HG03460 (cell line): ENCODE results near the gene PLXND1.
"Not testable (repeated sequence)": the region's sequence is repeated elsewhere in the genome, so short reads cannot be mapped to it uniquely, and the experiment has no call there.

Experiments used
- ATAC-seq: cut with Tn5 transposase; IDR thresholded peaks from one replicate; pipeline ENCODE4 v1.9.1; 2021; ENCODE audit not compliant: unreplicated experiment

Gene PLXND1

DNA sequence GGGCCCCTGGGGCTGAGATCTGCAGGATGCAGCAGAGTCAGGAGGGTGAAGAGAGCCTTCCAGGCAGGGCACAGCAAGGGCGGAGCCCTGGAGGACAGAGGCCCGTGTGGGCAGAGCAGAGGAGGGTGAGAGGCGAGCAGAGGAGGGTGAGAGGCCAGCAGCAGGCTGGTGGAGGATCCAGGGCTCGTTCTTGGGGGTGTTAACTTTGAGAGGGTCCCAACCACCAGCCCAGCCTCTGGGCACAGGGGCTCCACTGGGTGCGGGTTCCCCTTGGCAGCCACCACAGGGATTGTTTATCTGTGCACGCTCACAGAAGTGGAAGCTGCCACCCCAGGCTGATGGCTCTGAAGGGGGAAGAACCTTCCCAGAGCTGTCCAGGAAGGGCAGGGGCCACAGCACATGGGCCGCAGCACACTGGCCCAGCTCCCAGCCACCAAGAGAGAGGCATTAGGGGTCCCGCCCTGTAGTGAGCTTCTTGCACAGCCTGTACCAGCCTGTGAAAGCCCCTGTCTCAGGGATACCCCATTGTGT, 9.3 kb upstream of the PLXND1 start:
- no peak for ATAC-seq

DNA sequence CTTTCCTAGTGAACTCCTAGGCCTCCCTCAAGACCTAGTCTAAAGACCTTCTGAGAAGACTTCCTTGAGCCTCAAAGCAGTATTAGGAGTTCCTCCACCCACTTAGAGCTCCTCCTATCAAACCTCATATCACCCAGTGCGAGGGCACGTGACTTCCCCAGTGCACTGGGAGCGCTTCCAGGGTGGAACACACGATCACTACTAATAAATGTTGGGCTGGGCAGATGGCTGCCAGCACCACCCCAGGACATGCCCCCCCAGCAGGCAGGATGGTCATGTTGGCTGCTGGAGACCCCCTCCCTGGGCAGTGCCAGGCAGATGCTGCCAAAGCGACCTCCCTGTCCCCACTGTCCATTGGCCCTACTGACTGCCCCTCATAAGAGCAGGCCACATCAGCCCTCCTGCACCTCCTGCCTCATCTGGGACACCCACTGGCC, 8.5 kb upstream of the PLXND1 start:
- no peak for ATAC-seq

DNA sequence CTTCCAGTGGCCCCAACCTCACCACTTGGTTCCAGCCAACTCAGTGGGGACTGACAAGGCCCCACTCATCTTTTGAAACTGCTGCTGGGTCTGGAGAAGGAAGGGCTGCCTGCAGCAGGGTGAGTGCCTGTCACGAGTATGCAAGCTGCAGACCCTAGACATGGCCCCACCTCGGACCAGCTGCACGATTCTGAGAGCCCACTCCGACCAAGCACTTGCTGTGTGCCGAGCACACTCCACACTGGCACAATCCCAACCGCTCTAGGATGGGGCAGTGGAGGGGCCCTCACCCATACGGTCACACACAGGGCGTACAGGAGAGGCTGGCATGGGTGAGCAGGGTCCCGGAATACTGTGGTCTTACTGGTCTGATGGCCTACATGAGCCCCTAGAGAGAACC, 8.0 kb upstream of the PLXND1 start:
- no peak for ATAC-seq

DNA sequence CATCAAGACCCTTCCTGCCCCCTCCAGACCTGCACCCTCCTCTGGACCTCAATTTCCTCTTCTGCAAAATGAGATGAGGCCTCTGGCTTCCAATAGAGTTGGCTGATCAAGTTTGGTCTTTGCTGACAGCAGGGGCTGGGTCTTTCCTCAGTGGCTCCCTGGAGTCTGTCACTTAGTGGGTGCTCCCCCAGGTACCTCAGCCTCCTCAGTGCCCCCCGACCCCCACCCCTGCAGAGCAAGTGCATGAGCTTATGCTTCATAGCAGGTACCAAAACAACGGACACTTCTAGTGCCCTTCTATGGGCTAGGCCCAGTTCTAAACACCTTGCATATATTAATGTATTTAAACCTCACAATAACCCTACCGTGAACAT, 6.9 kb upstream of the PLXND1 start:
- ATAC-seq = no peak

DNA sequence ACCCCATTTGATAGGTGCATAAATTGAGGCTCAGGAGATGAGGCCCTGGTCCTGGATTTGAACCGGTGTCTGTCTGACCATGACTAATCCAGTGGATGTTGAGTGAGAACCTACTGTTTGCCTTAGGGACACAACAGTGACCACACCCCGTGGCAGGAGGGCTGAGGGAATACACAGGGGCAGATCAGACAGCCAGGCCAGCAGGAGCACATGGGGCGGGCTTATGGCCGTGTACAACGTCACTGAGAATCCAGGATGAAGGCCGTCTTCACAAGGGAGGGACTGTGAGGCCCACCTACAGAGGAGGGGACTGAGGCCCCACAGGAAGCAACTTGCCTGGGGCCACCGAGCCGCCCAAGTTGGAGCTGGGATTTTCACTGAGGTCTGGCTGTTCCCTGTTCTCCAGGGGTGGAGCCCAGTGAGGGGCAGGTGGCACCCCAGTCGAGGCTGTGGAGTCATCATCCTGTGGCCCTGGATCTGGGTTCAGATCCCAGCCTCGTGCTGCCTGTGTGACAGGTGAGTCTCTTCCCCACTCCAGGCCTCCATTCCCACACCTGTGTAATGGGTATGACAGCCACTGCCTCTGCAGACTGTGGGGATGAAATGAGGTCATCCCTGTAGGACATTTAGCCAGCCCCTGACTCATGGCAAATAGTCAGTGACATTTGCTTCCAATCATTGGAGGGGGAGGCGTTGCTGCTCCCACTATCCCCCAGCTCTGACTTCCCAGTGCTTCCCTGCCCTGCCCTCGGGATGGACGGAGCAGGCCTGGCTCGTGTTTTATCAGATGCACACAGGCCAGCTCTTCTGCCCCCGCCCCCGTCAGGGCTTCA, 6.3 kb upstream of the PLXND1 start:
- ATAC-seq = no peak

DNA sequence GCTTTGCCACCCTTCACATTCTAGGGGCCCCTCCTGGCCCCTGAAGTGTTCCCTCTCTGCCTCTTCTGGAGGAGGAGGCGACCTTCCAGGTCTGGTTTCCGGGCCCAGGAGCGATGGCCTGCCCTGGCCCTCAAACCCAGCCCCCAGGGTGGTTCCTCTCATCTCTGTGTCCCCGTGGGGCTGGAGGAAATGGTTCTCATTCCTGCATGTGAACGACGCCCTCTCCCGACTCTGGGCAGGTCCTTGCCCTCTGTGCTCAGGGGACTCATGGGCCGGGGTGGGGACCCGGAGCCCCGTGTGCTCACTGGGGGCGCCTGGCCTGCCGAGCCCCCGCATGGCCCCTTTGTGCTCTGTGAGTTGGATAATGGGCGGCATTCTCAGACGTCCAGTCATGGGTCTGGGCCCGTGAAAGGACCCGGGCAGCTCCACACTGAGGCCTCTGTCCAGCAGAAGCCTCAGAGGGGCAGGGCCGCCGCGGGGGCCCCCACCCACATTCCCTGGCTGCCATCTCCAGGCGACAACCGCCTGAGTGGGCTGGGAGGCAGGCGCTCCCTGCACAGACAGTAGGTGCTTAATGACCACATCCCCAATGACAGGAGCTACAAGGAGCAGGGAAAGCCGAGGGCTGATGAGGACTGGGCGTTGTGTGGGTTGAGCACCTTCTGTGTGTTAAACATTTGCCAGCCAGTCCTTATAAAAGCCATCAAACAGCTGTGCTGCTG, 5.5 kb upstream of the PLXND1 start:
- ATAC-seq = no peak

DNA sequence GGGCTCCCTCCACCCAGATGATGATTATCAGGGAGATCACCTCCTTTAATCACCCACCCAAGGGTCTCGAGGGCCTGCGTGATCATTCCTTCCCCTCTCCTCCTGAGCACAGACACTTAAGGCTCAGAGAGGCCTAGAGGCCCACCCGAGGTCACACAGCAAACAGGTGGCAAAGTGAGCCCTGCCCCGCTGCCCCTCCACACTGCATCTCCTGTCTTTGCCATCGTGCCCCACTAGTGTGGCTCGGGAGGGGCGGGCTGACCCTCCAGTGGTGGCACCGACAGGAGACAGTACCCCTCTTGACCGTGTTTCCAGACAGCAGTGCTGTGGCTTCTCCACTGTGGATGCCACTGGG, 4.9 kb upstream of the PLXND1 start:
- ATAC-seq = no peak

DNA sequence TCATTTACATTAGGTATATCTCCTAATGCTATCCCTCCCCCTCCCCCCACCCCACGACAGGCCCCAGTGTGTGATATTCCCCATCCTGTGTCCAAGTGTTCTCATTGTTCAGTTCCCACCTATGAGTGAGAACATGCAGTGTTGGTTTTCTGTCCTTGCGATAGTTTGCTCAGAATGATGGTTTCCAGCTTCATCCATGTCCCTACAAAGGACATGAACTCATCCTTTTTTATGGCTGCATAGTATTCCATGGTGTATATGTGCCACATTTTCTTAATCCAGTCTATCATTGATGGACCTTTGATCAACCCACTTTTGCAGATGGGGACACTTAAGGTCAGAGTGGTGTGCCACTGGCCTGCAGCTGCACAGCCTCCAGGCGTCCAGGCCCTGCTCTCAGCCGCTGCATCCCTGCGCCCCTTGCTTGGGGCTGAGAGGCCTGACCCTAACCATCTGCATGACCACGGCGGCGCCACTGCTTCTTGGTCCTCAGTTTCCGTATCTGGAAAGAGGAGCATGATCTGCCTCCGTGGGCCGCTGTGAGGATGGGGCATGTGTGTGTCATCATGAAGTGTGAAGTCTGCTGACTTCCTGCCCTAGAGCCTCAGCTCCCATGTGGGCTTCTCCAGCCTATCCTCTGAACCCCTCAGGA, 4.4 kb upstream of the PLXND1 start:
- ATAC-seq = not testable (repeated sequence)

DNA sequence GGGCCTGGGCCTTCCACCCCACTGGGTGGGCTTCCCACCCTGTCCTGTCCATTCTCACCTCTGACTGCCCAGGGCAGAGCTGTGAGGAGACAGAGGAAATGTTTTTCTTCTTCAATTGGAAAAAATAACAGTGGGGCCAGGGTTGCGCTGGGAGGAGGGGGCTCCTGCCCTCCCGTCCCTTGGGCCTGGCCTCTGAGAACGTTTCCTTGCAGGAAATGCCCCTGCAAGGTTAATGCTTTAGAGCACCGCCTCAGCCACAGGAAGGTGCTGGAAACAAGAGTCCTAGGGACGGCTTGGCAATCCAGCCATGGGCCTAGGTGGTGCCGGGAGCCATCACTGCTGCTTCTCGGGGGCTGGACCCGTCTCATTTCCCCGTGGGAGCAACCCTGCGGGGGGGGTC, 3.8 kb upstream of the PLXND1 start:
- no peak for ATAC-seq

DNA sequence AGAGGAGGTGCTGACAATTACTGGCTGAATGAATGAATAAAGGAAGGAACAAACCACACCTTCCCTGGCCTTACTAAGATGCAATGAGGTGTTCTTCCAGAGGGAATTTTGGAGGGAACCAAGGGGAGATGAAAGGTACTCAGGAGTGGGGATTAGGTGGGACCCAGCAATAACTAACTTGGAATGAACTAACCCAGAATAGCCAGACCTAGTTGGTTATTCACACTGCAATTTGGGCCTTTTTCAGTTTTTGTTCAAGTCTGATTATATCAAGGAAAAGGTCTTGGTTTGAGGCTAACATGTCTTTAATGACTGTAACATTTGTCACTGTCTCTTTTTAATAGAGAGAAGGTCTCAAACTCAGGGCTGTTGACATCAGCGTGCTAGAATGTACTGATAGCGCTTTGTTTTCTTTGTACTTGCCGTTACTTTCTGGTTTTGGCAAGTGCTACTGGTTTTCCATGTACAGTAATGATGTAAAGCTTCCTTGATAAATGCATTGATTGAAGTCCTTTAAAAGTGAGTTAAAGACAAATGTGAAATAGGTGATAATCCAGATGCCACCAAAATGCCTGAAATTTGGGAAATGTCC, 3.2 kb upstream of the PLXND1 start:
- ATAC-seq = no peak

DNA sequence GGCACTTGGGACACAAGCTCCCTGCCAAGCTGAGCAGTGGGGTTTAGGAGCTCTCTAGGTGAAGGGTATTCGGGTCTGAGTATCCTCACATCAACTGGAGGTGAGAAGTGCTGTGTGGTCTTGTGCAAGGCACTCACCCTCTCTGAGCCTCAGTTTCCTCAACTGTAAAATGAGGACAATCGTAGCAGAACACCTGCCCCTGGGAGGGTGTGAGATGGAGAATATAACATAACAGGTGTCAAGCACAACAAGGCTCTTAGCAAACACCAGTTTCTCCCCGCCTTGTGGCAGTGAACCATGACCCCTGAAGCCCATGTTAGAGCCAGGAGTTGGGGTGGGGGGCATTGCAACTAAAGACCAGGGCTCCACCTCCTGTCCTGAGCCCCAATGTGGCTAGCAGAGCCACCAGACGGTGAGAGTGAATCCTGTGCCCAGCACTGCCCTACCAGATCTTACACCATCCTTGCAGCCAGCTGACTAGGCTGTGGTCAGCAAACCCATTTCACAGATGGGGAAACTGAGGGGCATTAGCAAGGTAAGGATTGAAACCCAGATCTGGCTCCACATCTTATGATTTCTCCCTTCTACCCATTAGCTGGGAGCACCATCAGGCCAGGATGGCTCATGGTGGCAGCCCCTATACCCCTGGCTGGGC, 2.6 kb upstream of the PLXND1 start:
- ATAC-seq = no peak

DNA sequence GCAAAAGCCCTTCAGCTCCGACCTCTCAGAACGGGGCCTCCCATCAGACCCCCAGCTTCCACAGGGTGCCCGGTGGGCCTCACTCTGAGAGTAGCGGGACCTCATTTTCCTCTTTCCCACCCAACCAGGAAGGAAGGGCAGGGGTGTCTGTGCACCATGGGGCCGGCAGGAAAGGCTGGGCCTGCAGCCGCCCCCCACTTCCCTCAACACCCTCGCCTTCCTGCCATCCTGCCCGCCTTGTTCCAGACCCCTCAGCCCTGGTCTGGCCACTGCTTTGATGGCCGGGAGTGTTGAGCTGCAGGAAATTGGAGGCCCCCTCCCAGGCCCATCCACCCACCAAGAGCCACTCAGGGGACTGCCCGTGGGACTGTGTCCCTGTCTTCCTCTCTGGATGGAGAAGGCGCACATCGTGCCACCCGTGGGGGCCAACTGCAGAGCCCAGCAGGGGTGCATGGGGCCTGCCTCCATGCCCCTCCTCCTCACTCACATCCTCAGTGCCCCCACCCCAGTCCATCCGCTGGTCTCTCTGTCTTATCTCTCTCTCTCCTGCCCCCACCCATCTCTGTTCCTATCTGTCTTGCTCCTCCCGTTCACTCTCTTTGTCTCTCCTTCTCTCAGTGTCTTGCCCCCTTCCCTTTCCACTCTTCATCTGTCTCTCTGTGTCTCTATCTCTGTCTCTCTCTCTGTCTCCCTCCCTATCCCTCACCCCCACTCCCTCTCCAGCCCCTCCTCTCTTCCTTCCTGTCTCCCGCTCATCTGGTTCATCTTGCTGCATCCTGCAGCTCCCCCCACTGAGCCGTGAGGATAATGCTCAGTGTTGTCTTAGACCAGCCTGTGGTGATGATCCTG, 1.8 kb upstream of the PLXND1 start:
- ATAC-seq = no peak

DNA sequence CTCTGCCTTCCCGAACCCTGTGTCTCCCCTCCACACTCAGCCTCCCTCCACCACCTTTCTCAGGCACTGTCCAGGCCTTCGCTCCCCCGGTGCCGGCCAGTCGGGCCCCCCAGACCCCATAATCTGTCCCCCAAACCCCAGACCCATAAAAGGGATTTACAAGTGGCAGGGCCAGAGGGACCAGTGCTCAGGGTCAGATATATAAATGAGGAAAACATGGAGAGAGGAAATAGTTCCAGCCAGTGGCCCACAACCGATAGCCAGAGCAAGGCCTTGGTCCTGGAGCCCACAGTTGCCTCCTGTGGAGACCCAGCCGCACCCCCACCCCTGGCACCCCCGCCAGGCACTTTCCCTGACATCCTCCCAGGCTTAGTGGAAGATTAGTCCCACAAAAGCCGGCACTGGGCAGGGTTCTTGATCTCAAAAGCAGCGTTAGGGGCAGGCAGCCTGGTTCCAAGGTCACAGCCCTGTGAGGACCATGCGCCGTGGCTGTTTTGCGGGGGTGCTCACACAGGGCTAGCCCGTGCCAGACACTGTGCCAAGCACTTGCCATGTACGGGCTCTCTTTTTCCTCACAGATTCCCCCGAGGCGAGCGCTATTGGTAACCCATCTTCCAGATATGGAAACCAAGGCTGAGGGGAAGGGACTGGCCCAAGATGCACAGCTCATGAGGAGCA, 1.1 kb upstream of the PLXND1 start:
- ATAC-seq = no peak

DNA sequence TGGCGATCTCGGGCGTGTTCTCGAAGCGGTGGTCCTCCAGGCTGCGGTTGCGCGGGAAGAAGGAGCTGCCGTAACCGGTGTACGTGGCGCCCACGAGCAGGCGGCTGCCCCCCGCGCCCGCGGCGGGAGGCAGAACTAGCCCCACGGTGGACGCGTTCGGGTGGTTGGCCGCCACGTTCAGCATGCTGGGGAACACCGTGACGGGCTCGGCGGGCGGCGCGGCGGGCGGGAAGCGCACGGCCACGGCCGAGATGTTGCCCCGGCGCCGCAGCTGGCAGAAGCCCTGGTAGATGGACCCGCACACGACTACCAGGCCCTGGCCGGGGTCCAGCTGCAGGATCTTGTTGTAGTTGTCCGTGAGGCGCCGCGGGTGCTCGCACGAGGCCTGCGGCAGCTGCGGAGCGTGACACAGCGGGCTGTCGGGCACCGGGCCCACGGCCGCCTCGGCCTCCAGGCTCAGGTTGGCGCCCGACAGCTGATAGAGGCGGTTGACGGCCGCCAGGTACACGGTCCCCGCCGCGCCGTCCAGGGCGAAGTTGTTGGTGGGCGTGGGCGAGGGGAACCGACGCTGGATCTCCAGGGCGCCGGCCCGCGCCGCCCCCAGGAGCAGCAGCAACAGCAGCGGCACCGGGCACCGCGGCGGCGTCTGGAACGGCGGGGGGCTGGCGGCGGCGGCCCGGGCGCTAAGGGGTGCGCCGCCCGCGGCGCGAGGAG, 397 bp downstream of the PLXND1 start:
- no peak for ATAC-seq

DNA sequence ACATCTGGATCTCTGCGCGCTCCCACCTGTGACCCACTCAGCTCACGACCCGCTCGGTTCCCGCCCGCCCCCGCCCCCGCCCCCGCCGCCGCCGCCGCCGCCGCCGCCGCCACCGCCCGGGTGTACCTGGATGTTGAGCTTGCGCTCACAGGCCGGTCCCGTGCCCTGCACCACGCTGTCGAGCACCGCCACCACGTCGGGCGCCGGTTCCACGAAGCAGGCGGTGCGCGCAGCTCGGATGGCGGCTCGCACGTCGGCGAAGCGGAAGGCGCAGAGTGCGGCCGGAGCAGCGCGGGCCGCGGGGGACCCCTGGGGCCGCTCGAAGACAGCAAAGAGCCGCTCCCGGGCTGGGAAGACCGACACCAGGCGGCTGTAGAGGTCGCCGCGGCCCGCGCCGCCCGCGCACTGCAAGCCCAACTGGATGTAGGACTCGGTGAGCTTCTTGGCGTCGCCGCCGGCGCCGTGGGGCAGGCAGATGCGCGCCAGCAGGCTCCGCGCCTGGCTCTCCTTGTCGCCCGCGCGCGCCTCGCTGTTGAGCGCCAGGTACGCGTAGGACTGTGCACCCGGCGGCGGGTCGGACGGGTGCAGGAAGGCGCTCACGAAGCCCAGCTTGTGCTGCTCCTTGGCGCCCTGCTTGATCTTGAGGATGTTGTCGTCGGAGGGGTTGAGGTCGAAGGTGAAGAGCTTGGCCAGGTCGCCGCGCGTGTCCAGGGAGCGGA, 1.1 kb downstream of the PLXND1 start:
- ATAC-seq = no peak

DNA sequence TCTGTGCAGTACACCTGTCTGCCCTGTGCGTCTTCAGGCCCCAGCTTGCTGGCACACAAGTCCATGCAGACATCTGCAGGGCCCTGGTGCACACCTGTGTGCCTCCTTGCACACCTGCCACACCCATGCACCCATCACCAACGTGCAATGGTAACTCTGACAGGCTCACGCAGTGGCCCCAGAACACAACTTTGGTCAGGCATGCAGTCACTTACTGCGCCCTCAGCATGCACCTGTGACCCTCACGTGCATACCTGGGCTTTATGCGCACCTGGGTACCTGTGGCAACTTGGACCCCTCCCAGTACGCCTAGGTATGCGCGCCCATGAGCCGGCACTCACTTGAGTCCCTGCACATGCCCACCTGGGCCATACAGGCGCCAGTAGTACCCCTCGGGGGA, 1.7 kb downstream of the PLXND1 start:
- ATAC-seq = no peak

DNA sequence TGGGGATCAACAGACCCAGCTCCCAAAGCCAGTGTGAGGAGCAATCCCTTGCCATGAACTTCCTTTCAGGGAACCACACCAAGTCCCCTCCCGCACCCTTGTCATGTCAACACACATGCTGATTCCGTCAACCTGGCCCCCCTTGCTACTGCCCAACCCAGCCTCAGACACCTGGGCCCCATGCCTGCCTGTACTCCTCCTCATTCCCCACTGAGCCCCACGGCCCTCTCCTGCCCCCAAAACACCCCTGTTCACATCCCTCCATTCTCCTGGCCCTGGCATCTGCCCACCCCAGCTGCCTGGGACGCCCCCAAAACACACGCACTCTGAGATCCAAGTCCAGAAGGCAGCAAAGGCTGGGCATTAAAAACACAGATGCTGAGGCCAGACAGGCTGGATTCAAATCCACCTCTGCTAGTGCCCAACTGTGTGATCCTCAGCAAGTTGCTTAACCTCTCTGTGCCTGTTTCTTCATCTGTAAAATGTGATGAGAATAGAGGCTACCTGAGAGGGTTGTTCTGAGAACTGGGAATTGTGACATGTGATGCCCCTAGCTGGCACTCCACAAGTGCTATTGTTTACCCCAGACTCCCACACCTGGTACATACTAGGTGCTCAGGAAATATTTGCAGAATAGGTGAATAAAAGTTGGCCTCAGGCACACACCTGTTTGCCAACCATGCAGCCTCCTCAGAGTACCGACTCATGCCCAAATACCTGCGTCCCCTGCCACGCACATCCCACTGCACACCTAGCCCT, 2.3 kb downstream of the PLXND1 start:
- no peak for ATAC-seq

DNA sequence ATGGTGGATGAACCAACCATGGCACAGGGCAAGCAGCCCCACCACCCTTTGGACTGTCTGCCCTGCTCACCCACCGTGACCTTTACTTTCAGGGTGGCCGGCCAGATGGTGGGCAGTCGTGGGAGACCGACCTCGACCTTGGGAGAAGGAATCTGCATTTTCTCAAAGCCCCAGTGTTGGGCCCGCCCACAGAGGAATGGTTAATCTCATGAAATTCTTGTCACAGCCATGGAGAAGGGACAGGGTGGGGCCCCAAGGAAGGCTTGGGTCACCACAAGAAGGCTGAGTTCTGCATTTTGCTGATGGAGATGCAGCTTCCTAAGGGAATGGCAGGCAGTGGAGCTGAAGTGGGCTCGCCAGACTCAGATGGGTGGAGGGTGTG, 2.9 kb downstream of the PLXND1 start:
- ATAC-seq = no peak
